Endometrial microvascular endothelial cells (primary cell): Measurements from ENCODE around the gene TEX44. TPM values are rescaled to one million over a fixed set of nuclear protein-coding genes. Genes with fewer than 3 reads are reported as not detected.

ENCODE experiments used
- in situ Hi-C: cut with HindIII; loops from 2 replicates; pipeline ENCODE4 v1.10.0; 2017; ENCODE audit warnings: low sequenced_read_pairs, low pct_unique_long_range_greater_than_20kb; ENCODE audit errors: inconsistent ontology term
- total RNA-seq: library from RNA; depleted of rRNA; stranded (reverse); fragments of >200 nt; gene quantifications from one replicate; pipeline ENCODE4 v1.2.3, GENCODE V29; 2015; ENCODE audit errors: inconsistent ontology term

The TEX44 gene
- total RNA-seq, 1 donor from 2014 or later: not detected

DNA sequence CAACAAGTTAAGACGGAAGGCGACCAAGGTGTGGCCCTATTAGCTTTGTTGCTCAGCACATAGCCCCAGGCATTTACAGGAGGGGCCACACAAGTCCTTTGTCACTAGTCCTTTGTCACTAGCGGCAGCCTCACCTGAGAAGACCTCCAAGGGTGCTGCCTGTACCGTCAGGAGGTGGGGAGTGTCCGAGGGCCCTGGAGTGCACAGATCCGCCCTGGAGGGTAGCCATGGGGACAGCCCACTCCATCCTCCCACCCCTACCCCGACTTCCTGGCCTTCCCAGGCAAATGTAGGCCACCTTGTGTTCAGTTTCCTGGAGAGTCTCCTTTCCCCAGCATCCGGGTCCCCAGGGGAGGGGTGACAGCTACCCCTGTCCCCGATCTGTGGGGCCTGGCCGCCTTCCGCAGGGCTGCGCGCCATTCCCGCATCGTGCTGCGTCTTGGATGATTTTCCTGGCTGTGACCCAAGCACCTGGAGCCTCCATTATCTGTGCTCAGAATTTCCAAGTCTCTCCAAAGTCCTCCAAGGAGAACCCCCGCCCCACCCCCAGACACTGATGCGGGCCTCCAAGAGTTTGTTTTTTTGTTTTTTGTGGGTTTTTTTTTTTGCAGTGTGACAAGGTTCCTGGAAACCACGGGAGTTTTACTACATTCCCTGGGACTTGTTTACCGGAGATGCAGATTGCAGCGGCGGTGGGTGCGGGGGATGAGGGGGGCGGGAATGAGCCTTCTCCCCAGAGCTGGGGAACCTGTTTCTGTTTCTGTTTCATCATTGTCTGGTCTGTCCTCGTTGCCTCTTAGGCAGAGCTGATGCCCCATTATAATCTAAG lies 28.6 kb downstream of the TEX44 start:
- in situ Hi-C loops: no loop called here

DNA sequence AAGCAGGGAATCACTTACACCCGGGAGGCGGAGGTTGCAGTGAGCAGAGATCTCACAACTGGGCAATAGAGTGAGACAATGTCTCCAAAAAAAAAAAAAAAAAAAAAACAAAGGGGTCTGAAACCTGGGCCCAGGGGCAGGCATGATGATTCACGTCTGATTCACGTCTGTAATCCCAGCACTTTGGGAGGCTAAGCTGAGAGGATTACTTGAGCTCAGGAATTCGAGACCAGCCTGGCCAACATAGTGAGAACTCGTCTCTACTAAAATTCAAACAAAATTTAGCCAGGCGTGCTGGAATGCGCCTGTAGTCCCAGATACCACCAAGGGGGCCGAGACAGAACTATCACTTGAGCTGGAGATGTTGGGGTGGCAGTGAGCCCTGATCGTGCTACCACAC lies 30.3 kb downstream of the TEX44 start:
- in situ Hi-C loops: no loop called here

DNA sequence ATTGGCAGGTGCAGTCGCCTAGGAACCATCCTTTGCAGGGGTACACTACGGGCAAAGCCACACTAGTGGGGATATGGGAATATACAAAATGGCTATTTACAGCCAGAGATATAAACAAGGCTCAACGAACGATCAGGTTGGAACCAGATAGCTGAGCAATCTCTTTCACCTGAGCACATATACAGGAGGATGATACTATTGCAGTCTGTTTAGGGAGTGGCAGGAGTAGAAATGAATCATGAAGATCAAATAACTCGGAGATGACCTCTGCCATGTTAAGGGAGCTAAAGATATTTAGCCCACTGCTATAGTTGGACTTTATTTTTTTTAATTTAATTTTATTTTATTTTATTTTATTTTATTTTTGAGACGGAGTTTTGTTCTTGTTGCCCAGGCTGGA lies 33.8 kb downstream of the TEX44 start:
- in situ Hi-C loops: no loop called here

DNA sequence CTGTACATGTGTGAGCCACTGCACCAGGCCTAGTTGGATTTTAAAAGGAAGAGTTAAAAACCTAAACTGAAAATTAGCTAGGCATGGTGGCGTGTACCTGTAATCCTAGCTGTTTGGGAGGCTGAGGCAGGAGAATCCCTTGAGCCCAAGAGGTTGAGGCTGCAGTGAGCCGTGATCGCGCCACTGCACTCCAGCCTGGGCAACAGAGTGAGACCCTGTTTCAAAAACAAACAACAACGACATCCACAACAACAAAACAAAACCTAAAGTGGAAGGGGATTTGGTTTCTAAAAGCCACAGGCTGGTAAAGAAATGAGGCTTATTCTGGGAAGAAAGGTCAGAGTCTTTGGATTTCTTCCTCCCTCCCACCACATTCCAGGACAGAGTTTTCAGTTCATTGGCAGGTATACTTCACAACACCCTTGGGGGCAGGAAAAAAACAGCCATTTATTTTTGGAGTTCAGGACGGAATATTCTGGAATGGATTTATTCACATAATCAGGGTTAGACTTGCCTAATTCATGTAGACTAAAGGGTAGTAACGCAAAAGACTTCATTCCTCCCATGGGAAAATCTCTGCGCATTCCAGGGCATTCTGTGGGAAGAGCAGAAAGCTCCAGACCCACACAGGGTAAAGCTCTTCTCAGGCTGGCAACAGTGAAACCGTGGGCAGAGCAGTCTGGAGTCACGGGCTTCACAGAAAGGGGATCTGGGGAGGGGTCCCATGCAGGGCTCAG lies 34.9 kb downstream of the TEX44 start:
- in situ Hi-C loops: no loop called here

DNA sequence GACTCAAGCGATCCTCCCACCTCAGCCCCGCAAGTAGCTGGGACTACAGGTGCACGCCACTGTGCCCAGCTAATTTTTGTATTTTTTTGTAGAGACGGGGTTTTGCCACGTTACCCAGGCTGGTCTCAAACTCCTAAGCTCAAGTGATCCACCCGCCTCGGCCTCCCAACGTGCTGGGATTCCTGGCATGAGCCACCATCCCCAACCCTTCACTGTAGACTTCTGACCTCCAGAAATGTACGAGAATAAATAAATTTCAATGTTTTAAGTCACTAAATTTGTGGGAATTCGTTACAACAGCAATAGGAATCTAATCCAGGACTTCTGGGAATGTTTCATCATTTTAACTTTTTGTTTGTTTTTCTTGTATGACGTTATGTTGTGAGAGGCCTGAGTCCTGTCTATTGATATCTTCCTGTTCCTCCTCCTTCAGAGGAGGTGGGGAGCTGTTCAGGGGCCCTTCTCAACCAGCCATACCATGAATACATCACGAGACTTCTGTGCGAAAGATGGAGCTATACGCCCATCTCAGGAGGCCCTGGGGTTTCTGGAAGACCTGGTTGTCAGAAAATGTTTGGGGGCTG lies 40.0 kb downstream of the TEX44 start:
- in situ Hi-C loops: no loop called here

DNA sequence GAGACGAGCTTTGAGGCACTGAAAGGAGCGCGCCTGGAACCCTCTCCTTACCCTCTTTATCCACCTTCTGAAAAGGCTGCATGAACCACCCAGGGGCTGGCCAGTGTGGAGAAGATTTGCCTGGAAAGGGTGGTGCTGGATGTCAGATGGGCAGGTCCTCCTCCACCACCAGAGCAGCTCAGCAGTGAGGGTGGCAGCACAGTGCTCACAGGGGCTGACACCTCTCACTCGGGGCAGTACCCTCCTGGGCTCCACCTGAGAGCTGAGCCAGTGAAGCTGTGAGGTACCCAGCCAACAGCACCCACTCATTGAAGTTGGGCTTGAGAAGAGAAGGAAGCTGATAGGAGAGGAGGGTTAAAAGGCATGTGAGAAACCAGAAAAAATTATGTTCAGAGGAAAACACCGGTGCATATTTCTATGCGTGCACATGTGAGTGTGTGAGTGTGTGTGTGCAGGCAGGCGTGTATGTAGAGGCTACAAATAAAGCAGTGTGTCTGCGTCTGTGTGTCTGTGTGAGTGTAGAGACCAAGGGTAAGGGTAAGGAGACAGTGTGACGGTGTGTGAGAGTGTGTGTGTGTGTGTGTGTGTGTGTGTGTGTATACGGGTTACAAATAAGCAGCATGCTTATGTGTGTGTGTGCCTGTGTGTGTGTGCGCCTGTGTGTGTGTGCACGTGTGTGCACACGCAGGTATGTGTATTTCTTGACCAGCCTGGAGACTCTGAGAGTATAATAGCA lies 40.7 kb downstream of the TEX44 start:
- in situ Hi-C loops: no loop called here

DNA sequence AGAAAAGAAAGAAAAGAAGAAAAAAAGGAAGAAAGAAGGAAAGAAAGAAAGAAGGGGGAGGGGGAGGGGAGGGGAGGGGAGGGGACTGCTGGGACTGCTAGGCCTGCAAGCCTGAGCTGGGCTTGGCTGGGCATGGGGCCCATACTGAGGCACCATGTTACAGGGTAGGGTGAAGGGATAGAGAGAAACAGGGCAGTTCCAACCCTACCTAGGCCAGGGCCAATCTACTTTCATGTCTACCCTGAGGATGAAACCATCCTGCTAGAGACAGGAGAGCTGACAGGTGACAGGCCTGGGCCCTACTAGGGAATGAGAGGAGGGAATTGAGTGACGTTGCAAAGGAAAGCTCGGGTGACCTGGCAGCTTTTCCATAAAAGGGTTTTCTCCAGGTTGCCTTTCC lies 41.7 kb downstream of the TEX44 start:
- in situ Hi-C loops: no loop called here

DNA sequence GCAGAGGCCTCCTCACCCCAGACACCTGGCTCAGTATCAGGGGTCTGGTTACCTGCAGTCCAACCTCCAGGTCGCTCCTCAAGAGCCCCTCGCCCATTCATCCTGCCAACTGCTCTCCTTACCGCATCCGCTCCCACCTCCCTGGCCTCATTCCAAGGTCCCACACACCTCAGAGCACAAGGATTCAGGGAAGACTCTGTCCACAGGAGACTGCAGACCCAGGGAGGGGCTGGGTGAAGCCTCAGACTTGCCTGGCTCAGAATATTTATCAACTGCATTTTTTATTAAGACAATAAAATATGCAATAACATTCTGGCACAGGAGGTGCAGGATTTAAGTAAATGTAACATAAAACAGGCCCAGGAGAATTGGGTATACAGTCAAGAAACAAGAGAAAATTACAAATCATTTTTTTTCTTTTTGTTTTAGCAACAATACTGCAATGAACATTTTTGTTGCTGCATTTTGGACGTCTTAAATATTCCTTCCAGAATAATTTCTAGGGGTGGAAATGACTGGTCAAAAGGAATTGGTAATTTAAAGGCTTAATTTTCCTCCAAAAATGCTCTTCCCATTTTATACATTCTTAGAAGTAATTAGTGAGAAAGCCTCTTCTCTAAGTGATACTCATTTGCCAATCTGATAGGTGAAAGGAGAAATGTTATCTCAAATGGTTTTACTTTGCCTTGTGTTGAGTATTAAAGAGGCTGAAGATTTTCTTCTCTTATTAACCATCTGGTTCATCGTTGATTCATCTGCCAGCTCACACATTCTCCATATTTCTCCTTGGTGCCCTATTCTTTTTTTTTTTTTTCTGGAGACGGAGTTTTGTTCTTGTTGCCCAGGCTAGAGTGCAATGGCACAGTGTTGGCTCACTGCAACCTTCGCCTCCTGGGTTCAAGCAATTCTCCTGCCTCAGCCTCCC lies 42.5 kb downstream of the TEX44 start:
- in situ Hi-C loops: no loop called here

DNA sequence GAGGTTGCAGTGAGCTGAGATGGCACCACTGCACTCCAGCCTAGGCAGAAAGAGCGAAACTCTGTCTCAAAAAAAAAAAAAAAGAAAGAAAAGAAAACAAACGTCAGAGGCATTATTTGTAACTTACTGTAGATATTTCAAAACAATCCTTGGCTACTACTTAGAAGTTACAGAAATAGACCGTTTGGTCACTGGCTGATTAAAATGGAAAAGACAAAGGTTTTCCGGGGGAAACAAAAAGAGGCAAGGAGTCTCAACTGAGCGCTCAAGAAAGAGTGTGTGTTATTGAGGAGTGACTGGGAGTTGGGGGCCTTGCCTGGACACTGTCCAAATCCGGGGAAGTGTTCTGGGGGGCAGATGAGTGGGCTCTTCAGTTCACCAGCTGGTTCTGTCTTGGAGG lies 47.6 kb downstream of the TEX44 start:
- in situ Hi-C loops: no loop called here

DNA sequence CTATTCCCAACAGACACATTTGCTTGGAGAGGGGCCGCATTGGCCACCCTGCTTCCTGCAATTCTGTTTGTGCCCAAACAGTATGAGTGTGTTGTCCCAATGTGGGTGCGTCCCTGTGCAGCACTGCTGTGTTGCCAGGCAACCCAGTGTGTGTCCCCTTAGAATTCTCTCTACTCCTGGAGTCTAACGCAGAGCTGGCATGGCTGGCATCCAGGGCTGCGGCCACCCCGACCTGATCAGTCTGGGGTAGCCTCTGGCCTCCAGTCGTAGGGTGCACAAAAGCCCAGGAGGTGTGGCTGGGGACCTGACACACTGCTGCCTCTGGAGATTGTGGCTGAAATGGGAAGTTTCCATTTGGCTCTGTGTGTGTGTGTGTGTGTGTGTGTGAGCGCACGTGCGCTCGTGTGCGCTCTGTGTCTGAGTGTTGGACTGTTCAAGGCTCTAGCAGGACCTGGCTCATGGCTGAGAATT lies 48.0 kb downstream of the TEX44 start:
- in situ Hi-C loops: no loop called here

DNA sequence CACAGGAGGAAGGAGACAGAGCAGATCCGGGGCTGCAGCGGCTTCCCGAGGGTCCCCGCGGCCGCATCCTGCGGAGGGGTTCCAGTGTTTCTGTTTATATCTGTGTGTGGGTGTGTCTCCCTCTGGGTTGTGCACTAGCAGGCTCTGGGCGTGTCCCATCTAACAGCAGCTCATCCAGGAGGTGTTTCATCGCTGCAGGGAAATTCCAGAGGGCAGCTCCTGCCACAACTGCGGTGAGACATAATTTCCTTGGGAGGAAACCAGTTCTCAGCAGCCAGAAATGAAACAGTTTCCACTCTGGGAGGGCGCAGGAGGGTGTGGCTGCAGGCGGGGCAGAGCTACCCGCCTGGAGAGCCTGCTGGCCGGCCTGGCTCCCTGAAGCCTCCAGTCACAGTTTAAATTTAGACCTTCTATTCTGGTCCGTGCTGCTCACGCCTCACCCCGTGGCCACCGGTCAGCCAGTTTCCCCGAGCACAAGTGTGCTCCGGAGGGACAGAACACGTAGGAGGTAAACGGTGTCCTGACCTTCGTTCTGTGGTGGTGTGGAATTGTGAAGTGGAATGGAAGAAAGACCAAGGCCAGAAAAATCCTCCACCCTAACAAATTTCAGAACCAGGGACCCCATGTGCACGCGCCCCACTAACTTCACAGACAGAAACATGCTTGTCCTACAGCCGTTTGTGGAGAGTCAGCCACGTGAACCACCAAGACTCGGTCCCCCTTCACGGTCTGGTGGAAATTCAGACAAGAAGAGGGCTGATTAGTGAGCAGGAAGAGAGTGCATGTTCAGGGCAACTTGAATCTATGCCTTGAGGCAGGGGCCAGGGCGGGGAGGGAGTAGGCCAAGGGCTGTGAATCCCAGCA lies 50.2 kb downstream of the TEX44 start:
- in situ Hi-C loops: no loop called here

DNA sequence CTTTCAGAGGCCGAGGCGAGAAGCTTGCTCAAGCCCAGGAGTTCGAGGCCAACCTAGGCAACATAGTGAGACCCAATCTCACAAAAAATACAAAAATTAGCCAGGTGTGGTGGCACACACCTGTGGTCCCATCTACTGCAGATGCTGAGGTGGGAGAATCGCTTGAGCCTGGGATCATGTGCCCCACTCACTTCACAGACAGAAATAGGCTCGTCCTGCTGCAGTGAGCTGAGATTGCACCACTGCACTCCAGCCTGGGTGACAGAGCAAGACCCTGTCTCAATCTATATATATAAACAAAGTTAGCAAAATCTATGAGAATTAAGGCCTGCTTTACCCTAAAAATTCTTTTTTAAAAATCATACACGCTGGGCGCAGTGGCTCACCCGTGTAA lies 50.8 kb downstream of the TEX44 start:
- in situ Hi-C loops: no loop called here

Other genes with a start within 250 kb of the TEX44 start
- not detected for gene B3GNT7, start 197.2 kb upstream of the TEX44 start, total RNA-seq
- gene NCL, start 128.4 kb upstream of the TEX44 start, total RNA-seq: 128 TPM
- gene NMUR1, start 62.4 kb upstream of the TEX44 start, total RNA-seq: not detected
- 949 TPM for gene PTMA, start 115.7 kb downstream of the TEX44 start, total RNA-seq
- 26.9 TPM for gene PDE6D, start 188.4 kb downstream of the TEX44 start, total RNA-seq
- 32.8 TPM for gene COPS7B, start 193.6 kb downstream of the TEX44 start, total RNA-seq